ENCODE results near the gene PSME3.

The PSME3 gene

DNA sequence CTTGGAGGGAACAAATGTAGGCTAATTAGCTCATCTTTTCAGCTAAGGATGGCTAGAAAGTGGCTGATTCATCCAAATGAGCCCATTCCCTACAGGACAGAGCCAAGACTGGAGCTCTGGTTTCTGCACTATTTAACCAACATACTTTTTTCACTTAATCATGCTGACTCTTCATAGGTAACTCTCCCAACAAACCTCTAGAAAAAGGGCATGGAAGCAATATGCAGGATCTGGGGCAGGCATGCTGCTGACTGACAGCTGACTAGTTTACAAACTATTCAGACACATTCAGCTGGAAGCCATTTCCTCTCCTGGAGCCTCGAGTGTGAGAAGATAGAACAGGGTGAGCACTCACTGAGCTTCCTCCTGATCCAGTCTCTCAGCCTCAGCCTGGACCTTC lies 15.3 kb upstream of the PSME3 start:
- DNase-seq, result no peak

DNA sequence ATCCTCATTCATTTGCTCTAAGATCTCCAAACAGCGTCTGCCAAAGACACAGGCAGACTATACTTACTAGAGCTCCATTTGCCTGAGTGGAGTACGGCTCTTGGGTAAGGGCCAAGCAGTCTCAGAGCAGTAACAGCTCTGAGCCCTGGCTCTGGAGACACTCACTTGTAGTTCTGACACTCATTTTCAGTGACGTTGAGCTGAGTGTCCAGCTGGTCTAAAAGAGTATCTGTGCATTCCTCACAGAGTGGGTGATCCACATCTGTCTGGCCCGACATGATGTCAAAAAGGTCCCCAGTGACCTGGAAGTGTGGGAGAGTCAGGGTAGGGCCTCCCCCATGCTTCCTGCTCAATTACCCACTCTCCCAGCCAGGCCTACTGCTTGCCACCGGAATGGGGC lies 14.8 kb upstream of the PSME3 start:
- no peak for DNase-seq

DNA sequence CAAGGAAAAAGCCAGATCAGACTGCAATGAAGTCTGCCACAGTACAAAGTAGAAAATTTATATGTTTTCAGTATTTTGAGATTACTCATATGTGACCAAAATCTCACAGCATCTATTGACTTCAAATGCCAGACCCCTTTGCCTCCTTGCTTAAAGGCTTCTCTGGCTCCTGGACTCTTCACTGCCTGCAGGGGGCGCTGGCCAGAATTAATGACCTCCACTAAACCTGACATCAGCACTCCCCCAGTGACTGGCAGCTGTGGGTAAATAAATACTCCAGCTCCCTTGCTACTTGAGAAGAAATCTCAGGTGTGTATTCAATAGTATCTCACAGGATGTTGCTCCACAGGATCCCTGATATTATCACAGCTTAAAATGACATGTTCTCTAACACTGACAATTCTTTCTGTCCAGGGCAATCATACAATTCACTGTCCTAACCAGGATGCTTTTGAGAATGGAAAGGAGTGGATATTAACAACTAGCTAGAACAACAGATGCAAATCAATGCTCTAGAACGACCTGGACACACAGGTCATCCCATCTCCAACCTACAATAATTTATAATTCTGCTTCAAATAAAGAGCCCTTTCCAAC lies 13.2 kb upstream of the PSME3 start:
- DNase-seq, result no peak

DNA sequence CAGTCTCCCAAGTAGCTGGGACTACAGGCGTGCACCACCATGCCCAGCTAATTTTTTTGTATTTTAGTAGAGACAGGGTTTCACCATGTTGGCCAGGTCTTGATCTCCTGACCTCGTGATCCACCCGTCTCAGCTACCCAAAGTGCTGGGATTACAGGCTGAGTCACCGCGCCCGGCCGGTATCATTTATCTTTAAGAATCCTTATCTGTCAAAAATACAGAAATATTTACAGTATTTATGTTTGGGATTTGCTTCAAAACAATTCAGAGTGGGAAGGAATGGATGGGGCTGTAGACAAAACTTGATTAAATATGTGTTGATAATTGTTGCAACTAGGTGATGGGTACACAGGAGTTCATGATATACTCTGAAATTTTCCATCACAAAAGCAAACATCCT lies 12.0 kb upstream of the PSME3 start:
- DNase-seq, result no peak

DNA sequence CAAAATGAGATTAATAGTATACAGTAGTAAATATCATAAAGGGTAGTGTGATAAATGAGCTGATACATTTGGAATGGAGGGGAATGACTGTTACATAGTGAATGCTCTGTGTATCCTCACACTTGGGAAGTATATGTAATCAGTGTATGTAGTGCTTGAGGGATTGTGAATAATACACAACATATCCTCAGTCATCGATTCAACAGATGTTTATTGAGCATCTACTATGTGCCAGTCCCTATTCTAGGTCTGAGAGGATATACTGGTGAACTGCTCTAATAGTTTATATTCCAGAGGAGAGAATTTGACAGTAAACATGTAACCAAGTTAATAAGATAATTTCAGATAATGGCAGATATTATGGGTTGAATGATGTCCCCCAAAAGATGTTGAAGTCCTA lies 5.7 kb upstream of the PSME3 start:
- no peak for DNase-seq

DNA sequence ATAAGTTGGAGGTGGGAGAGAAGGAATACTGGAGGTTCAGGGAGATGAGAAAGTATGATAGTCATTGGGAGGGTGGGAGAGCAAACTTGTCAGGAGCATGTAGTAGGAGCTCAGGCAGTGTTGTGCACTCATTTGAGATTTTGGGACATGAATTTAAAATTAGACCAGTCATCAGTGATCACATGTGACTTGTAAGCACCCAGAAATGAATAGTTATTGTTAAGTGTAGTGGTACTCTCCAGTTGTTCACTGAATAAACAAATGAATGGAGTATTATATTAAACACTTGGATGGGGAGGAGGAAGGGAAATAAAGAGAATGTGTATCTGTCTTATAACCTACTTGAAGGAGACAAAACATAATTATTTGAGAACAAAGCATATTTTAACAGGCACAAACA lies 2.2 kb upstream of the PSME3 start:
- no peak for DNase-seq

DNA sequence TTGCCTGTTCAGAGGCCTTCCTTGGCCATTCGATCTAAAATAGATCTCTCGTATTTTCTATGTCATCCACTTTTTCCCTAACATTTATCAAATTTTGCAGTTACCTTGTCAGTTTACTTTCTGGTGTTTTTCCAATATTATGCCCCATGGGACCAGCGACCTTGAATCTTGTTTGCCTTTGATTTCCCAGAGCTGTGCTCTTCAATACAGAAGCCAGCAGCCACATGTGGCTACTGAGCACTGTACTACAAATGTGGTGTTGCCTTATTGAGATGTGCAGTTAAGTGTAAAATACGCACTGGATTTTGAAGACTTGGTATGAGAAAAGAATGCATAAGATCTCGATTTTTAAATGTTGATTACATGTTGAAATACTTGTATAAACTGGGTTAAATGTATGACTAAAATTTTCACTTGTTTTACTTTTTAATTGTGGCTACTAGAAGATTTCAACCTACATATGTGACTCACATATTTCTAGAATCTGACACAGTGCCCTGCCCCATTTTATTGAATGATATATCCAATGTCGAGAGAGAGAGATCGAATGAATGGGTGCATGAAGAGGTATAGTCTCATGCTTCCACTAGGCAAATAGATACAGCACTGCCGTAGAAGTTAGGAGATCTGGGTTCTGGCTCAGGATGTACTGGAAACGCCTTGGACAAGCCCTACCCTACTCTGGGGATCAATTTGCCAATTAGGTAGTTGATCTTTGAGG lies 824 bp upstream of the PSME3 start:
- DNase-seq, result no peak

DNA sequence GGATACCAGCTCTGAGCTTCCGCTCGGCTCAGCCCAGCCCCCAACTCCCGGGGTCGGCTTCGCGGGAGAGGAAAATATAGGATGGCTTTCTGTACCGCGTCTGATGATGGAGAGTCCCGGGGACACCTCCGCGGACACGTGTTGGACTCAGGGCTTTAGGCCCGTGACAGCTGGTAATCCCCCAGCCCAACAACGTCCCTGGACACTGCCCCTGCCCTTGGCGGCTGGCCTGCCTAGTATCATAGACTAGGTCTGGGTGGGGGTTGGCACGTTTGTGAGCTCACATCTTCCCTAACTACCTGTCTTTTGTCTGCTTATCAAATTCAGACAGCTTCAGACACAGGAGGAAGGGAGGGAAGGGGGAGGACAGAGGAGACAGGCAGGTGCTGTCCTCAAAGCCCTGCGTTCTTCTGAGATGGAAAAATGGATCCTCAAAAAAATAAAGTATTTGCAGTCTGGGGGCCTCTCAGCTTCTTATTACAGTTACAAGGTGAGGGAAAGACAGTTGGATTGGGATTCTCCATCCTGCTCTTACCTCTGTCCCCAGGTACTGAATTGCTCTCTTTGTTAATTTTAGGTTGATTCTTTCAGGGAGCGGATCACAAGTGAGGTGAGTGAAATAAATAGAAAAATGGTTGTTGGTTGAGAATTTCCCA lies 698 bp downstream of the PSME3 start:
- DNase-seq, result no peak

DNA sequence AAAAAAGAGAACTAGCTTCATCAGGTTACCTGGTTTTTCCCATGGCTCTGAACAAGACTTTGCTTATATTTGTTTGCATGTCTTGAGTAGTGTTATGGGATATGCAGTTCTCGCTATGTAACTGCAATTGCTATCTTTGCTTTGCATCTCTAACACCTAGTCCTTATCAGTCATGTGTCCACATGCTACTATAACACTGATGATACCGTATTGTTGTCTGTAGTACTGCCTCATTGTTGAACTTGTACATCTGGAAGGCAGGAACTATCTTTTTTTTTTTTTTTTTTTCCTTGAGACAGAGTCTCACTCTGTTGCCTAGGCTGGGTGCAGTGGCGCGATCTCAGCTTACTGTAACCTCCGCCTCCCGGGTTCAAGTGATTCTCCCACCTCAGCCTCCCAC lies 2.5 kb downstream of the PSME3 start:
- DNase-seq, result no peak

DNA sequence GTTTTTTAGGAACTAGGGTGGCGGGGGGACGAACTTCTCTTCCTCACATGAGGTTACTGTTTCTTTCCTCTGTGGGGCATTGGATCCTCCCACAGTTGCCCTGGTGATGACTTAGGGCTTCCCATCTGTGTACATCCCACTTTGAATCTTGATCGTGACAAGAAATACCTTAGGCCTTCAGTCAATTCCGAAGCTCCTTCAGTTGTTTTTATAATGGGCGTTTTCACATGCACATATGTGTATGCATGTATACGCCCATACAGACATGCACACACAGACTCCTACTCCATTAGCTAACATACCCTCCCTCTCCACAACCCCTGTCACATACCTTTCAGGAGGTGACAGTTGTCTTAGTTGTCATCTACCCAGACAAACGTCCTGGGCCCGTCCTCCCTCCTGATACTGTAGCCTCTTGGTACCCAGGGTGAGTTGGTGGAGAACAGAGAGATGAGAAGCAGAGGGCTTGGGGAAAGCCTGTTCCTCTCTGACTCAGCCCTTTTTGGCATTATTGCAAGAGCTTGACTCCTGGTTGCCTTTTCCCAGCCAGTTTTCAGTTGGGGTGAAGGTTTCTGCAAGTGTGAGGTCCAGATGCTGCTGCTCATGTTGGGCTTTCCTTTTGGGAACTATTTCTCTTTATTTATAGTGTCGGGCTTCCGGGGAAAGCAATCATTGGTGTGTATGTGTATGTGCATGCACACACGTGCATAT lies 8.9 kb downstream of the PSME3 start:
- no peak for DNase-seq

DNA sequence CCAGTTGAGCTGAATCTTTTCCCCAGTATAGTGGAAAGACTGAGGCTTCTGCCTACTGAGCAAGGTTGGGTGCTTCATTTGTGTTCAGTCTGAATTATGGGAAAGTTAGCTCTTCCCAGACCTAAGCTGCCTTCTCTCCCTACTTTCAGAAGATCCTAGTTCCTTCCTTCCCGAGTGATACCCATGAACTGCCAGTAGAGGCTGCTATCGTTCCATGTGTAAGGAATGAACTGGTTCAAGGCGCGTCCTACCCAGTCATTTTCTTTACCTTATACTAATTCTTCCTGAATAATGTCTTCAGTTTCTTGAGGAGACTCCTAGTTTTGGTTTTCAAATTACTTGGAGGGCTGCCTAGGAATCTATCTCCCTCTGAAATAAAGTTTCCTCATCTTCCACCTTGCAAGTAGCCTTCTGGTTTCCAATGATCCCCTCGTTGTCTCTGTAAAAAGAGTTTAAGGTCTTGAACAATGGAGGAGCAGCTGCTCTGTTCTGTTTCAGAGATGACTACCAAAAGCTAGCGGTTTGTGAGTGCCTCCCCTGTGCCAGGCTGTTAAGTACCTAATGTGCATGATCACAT lies 10.2 kb downstream of the PSME3 start:
- DNase-seq, result peak in 1 of 14 donors; percentile 4

DNA sequence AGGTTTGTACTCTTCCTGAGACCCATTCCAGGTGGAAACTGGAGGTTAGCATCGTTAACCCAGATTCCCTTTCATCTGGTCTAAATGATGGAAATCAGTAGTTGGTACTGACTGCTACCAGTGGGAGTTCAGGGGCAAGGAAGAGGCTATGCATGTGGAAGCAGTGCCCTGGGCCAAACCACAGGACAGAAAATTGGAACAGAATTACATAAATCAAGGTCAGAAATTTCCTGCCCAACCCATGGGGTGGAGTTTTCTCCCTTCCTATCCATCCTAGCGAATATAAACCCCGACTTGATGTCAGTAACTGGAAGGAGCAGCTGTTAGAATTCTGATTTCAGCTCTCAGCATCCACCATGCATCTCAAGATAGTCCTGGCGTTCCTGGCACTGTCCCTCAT lies 11.1 kb downstream of the PSME3 start, which contains the start of gene AOC2:
Gene AOC2, plus strand, starts transcription at position 310 of the 400 bp plus-strand sequence. Its CDS starts 47 bp downstream, at position 357.
- no peak for DNase-seq

DNA sequence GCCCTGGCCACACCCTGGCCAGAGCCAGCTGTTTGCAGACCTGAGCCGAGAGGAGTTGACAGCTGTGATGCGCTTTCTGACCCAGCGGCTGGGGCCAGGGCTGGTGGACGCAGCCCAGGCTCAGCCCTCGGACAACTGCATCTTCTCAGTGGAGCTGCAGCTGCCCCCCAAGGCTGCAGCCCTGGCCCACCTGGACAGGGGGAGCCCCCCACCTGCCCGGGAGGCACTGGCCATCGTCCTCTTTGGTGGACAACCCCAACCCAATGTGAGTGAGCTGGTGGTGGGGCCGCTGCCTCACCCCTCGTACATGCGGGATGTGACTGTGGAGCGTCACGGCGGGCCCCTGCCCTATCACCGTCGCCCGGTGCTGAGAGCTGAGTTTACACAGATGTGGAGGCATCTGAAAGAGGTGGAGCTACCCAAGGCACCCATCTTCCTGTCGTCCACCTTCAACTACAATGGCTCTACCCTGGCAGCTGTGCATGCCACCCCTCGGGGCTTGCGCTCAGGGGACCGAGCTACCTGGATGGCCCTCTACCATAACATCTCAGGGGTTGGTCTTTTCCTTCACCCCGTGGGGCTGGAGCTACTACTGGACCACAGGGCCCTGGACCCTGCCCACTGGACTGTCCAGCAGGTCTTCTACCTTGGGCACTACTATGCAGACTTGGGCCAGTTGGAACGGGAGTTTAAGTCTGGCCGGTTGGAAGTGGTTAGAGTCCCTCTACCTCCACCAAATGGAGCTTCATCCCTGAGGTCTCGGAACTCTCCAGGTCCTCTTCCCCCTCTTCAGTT lies 11.8 kb downstream of the PSME3 start:
- DNase-seq, result no peak

DNA sequence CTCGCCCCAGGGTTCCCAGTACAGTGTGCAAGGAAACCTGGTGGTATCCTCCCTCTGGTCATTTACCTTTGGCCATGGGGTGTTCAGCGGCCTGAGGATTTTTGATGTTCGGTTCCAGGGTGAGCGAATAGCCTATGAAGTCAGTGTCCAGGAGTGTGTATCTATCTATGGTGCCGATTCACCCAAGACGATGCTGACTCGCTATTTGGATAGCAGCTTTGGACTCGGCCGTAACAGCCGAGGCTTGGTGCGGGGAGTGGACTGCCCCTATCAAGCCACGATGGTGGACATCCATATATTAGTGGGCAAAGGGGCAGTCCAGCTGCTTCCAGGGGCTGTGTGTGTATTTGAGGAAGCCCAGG lies 12.3 kb downstream of the PSME3 start:
- no peak for DNase-seq

DNA sequence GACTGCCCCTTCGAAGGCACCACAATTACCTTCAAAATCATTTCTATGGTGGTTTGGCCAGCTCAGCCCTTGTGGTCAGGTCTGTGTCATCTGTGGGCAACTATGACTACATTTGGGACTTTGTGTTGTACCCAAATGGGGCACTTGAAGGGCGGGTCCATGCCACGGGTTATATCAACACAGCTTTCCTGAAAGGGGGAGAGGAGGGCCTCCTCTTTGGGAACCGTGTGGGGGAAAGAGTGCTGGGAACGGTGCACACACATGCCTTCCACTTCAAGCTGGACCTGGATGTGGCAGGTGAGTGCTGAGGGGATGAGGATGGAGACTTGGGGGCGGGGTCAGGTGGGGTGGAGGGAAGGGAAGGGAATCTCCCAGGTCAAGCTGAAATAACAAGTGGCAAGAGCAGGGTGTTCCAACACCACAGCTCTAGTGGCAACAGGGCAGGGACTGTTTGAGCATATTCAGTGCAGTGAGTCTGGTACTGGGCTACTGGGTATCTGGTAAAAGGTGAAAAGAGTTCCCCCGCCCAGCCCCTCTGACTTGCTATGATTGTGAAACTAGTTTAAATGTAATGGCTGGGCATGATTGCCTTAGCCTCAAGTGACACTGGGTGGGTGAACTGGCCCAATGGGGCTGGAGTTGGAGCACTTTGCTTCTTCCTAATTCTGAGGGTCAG lies 12.9 kb downstream of the PSME3 start:
- DNase-seq, result no peak

DNA sequence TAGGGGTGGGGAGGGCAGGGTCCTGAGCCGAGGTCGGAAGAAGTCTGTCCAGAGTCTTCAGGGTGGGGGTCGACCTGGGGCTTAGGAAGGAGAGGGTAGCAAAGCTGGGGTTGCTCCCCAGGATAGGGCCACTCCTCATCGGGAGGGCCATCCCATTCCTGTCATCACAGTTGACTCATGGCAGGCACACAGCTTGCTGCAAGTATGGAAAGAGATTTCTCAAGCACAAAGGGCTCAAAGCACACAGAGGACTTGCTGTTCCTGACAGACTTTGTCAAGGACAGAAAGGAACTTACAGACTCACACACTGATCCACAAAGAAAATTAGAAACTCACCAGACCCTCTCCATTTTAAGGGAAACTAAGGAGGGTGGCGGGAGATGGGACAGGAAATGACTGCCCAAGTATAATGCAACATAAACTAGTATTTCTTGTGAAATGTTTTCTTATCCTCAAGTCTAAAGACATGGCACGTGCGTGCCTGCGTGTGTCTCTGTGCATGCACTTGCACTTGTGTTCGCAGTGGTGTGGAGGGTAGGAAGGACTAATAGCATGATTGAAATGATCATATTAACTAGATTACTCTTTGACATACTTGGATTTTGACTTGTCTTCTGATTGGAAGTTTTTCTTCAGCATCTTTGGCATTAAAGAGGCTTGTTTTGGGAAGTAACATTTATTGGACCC lies 13.5 kb downstream of the PSME3 start:
- DNase-seq, result no peak

DNA sequence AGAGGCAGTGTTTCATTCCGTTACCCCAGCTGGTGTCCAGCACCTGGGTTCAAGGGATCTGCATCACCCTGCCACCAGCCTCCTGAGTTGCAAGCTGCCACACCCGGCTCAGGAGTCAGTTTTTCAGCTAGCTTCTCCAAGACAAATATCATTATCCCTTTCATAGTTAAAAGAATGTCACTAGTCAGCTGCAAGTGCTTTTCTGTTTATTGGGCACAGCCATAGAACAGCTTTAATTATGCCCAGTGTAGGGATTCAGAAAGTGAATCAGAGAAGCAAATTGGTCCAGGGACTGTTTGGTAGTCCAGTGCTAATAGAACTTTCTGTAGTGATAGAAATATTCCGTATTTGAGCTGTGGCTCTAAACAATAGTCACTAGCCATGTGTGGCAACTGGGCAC lies 14.9 kb downstream of the PSME3 start:
- DNase-seq, result no peak

DNA sequence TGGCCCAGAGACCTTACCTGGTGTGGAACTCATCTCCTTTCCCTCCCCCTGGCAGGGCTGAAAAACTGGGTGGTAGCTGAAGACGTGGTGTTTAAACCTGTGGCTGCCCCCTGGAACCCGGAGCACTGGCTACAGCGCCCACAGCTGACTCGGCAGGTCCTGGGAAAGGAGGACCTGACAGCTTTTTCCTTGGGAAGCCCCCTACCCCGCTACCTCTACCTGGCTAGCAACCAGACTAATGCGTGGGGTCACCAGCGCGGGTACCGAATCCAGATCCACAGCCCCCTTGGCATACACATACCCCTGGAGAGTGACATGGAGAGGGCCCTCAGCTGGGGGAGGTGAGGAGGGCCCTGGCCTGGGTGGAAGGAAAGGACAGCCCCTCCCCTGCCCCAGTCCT lies 15.8 kb downstream of the PSME3 start:
- no peak for DNase-seq

DNA sequence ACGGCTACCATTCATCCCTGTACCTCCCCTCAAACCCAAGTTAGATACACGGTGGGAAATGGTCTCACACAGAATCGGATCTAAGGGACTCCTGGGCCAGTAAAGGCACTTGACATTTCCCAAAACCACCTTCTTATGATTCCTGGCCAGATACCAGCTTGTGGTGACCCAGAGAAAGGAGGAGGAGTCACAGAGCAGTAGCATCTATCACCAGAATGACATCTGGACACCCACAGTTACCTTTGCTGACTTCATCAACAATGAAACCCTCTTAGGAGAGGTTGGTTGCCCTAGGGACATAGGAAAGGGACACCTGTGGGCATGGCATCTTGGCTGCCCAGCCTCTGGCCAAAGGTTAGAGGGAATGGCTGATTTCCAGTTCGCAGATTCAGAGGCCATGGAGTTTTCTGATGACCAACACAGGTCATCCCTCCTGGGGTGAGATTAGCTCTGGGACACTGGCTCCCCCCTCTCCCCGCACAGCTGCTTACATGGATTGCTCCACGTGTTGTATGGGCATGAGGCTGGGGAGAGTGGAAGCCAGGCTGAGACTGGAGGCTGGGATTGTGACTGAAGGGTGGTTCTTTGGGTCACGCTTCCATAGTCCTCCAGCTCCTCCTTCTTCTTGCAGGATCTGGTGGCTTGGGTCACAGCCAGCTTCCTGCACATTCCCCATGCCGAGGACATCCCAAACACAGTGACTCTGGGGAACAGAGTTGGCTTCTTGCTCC lies 16.4 kb downstream of the PSME3 start:
- no peak for DNase-seq

DNA sequence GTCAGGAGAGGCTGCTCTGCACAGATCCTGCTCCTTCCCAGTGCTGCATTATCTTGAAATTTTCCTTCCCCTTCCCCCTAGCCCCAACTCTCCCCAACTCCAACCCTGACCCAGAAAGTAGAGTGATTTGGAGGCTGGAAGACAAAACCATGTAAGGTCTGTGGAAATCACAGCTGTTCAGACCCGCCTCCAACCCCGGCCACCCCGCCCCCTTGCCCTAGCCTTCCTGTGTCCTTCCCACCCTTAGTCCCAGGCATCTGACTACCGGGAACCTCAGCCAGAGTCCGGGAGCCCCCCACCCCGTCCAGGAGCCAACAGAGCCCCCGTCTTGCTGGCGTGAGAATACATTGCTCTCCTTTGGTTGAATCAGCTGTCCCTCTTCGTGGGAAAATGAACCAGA lies 17.8 kb downstream of the PSME3 start, which contains the start of gene AOC3:
Gene AOC3, plus strand, starts transcription at position 246 of the 400 bp plus-strand sequence. Its CDS starts 145 bp downstream, at position 391.
- DNase-seq, result no peak

All from C1 segment of cervical spinal cord (tissue), 14 donors.